Mesendoderm (in vitro differentiated cells): ENCODE results near the gene ZP4.
"Not testable (repeated sequence)": the region's sequence is repeated elsewhere in the genome, so short reads cannot be mapped to it uniquely, and the experiment has no call there.

Experiments
- DNase-seq: peaks from one replicate; pipeline ENCODE4 v3.0.0; 2013
- H2AK5ac ChIP-seq: 2 replicates; pipeline ENCODE4 v1.6.1; 2013; ENCODE audit warnings: low read length, inconsistent platforms
- H2BK120ac ChIP-seq: 2 replicates; pipeline ENCODE4 v1.6.1; 2013; ENCODE audit warnings: low read depth, mild to moderate bottlenecking, low read length, moderate library complexity, mixed read lengths
- H2BK15ac ChIP-seq: replicated peaks from 2 replicates; pipeline ENCODE4 v1.6.1; 2013; ENCODE audit warnings: low read depth, mild to moderate bottlenecking, moderate library complexity
- H2BK5ac ChIP-seq: 2 replicates; pipeline ENCODE4 v1.6.1; 2013; ENCODE audit warnings: low read length, inconsistent platforms
- H3K18ac ChIP-seq: 2 replicates; pipeline ENCODE4 v1.6.1; 2013; ENCODE audit warnings: mild to moderate bottlenecking, low read length, mixed read lengths
- H3K23ac ChIP-seq: one replicate; pipeline ENCODE4 v1.6.1; 2013; ENCODE audit warnings: low read length
- H3K27ac ChIP-seq: 2 replicates; pipeline ENCODE4 v1.5.1; 2013; ENCODE audit warnings: low read depth, mild to moderate bottlenecking, inconsistent platforms, low read length, moderate library complexity
- H3K27me3 ChIP-seq: 2 replicates; pipeline ENCODE4 v1.6.1; 2013; ENCODE audit warnings: low read length, control low read depth, mild to moderate bottlenecking, inconsistent platforms; ENCODE audit not compliant: insufficient read depth, poor library complexity
- H3K36me3 ChIP-seq: 2 replicates; pipeline ENCODE4 v1.6.1; 2013; ENCODE audit warnings: low read length, inconsistent platforms; ENCODE audit not compliant: control insufficient read depth, insufficient read depth
- H3K4ac ChIP-seq: one replicate; pipeline ENCODE4 v1.6.1; 2013; ENCODE audit warnings: low read depth, mild to moderate bottlenecking, low read length, moderate library complexity
- H3K4me1 ChIP-seq: 2 replicates; pipeline ENCODE4 v1.6.1; 2013; ENCODE audit warnings: low read depth, low read length, inconsistent platforms; ENCODE audit not compliant: control insufficient read depth
- H3K4me2 ChIP-seq: 2 replicates; pipeline ENCODE4 v1.6.1; 2013; ENCODE audit warnings: low read length
- H3K4me3 ChIP-seq: 2 replicates; pipeline ENCODE4 v1.5.1; 2013; ENCODE audit warnings: mild to moderate bottlenecking, low read length
- H3K56ac ChIP-seq: one replicate; pipeline ENCODE4 v1.6.1; 2013; ENCODE audit warnings: low read length
- H3K79me1 ChIP-seq: 2 replicates; pipeline ENCODE4 v1.6.1; 2013; ENCODE audit warnings: low read length, inconsistent platforms
- H3K79me2 ChIP-seq: 2 replicates; pipeline ENCODE4 v1.6.1; 2013; ENCODE audit warnings: mild to moderate bottlenecking, low read length; ENCODE audit not compliant: control insufficient read depth, insufficient read depth
- H3K9ac ChIP-seq: 2 replicates; pipeline ENCODE4 v1.6.1; 2013; ENCODE audit warnings: low read length, inconsistent platforms
- H4K5ac ChIP-seq: one replicate; pipeline ENCODE4 v1.6.1; 2013; ENCODE audit warnings: low read length
- H4K8ac ChIP-seq: one replicate; pipeline ENCODE4 v1.6.1; 2013; ENCODE audit warnings: low read depth, mild to moderate bottlenecking, control low read depth, low read length, moderate library complexity
- WGBS: extraction: QIAGEN DNeasy Blood & Tissue Kit; methylation state at CpG from one replicate; pipeline ENCODE4 v1.1.7; 2013; ENCODE audit warnings: low lambda C conversion rate, missing lambda C conversion rate; ENCODE audit not compliant: insufficient coverage; ENCODE audit errors: extremely low coverage; 5-methylcytosine and 5-hydroxymethylcytosine counted together

ZP4 gene

GRCh38 chr1:237843516-237843915 is 47.2 kb downstream of the ZP4 start:
- H3K27me3 ChIP-seq, H3K9ac ChIP-seq, H4K8ac ChIP-seq, DNase-seq, H3K36me3 ChIP-seq, H3K79me1 ChIP-seq, H2AK5ac ChIP-seq, H3K4ac ChIP-seq, H3K4me1 ChIP-seq, H4K5ac ChIP-seq, H3K4me2 ChIP-seq, H3K27ac ChIP-seq, H3K23ac ChIP-seq, H3K18ac ChIP-seq, H3K4me3 ChIP-seq, H2BK120ac ChIP-seq, H2BK15ac ChIP-seq, H3K56ac ChIP-seq, H2BK5ac ChIP-seq, H3K79me2 ChIP-seq: not testable (repeated sequence)
- no CpG with 5 or more reads among the region's 3 CpGs for WGBS

GRCh38 chr1:237841485-237841884 is 49.2 kb downstream of the ZP4 start:
- H3K9ac ChIP-seq, result no peak overlapping the region
- no peak overlapping the region for H3K4ac ChIP-seq

GRCh38 chr1:237838904-237839534 is 51.7 kb downstream of the ZP4 start:
- Histone ChIP-seq H3K4me2 (no peak overlapping the region), H4K8ac (no peak overlapping the region), H3K4me1 (no peaks in the 10 kb centered on the region), H3K79me2 (no peaks in the 10 kb centered on the region), H3K79me1 (no peaks in the 10 kb centered on the region), H2AK5ac (no peak overlapping the region), H3K9ac (no peak overlapping the region), H3K4me3 (no peak overlapping the region), H3K18ac (no peak overlapping the region), H3K27ac (no peak overlapping the region), H3K23ac (no peak overlapping the region), H3K56ac (no peak overlapping the region), H2BK120ac (no peak overlapping the region), H4K5ac (no peak overlapping the region), H3K27me3 (no peaks in the 10 kb centered on the region), H2BK5ac (no peak overlapping the region), H2BK15ac (no peak overlapping the region), H3K36me3 (no peaks in the 10 kb centered on the region), H3K4ac (no peak overlapping the region)
- DNase-seq, result no peak
- no CpG with 5 or more reads among the region's 6 CpGs for WGBS

More at GRCh38 chr1:237841485-237841884, 49.2 kb downstream of the ZP4 start:
- Histone ChIP-seq H2BK15ac (no peak overlapping the region), H3K23ac (no peak overlapping the region), H3K27ac (no peak overlapping the region), H2BK120ac (no peak overlapping the region), H3K18ac (no peak overlapping the region), H2BK5ac (no peak overlapping the region), H3K4me3 (no peak overlapping the region), H3K79me1 (no peaks in the 10 kb centered on the region), H3K27me3 (no peaks in the 10 kb centered on the region), H3K4me1 (no peaks in the 10 kb centered on the region), H4K8ac (no peak overlapping the region), H3K36me3 (no peaks in the 10 kb centered on the region), H3K4me2 (no peak overlapping the region), H2AK5ac (no peak overlapping the region), H3K56ac (no peak overlapping the region), H3K79me2 (no peaks in the 10 kb centered on the region), H4K5ac (no peak overlapping the region)
- WGBS, result no CpG with 5 or more reads among the region's 3 CpGs
- no peak for DNase-seq

GRCh38 chr1:237838320-237838719 is 52.4 kb downstream of the ZP4 start:
- no peak overlapping the region for H3K4me3 ChIP-seq
- H3K4me1 ChIP-seq, result no peaks in the 10 kb centered on the region
- no peaks in the 10 kb centered on the region for H3K36me3 ChIP-seq
- H2AK5ac ChIP-seq, result no peak overlapping the region
- no peak overlapping the region for H4K8ac ChIP-seq
- no CpG with 5 or more reads among the region's 3 CpGs for WGBS
- no peak overlapping the region for H2BK5ac ChIP-seq
- no peak overlapping the region for H3K18ac ChIP-seq
- no peaks in the 10 kb centered on the region for H3K79me2 ChIP-seq
- DNase-seq, result no peak
- H2BK15ac ChIP-seq, result no peak overlapping the region
- no peak overlapping the region for H2BK120ac ChIP-seq
- no peak overlapping the region for H3K4me2 ChIP-seq
- H3K27ac ChIP-seq, result no peak overlapping the region
- no peak overlapping the region for H3K23ac ChIP-seq
- H3K9ac ChIP-seq, result no peak overlapping the region
- no peak overlapping the region for H3K56ac ChIP-seq
- H3K4ac ChIP-seq, result no peak overlapping the region
- no peaks in the 10 kb centered on the region for H3K79me1 ChIP-seq
- no peaks in the 10 kb centered on the region for H3K27me3 ChIP-seq
- no peak overlapping the region for H4K5ac ChIP-seq

- Histone ChIP-seq H2BK15ac (no peak overlapping the region), H3K18ac (no peak overlapping the region), H3K27me3 (no peaks in the 10 kb centered on the region), H4K8ac (no peak overlapping the region), H3K4ac (no peak overlapping the region), H4K5ac (no peak overlapping the region), H3K4me1 (no peaks in the 10 kb centered on the region), H2AK5ac (no peak overlapping the region), H2BK5ac (no peak overlapping the region), H3K9ac (no peak overlapping the region), H3K36me3 (no peaks in the 10 kb centered on the region), H3K4me2 (no peak overlapping the region), H3K79me2 (no peaks in the 10 kb centered on the region), H3K23ac (no peak overlapping the region), H3K4me3 (no peak overlapping the region), H3K56ac (no peak overlapping the region), H3K27ac (no peak overlapping the region), H2BK120ac (no peak overlapping the region), H3K79me1 (no peaks in the 10 kb centered on the region)
- DNase-seq, result no peak
- WGBS, result no CpG with 5 or more reads among the region's 3 CpGs
Observed at GRCh38 chr1:237834461-237834860, 56.3 kb downstream of the ZP4 start.

- Histone ChIP-seq H3K23ac (no peak overlapping the region), H3K56ac (no peak overlapping the region), H2BK5ac (no peak overlapping the region), H3K9ac (no peak overlapping the region), H3K27ac (no peak overlapping the region), H3K4me1 (no peaks in the 10 kb centered on the region), H3K79me2 (no peaks in the 10 kb centered on the region), H3K4me3 (no peak overlapping the region), H4K5ac (no peak overlapping the region), H3K27me3 (no peaks in the 10 kb centered on the region), H4K8ac (no peak overlapping the region), H2BK15ac (no peak overlapping the region), H3K79me1 (no peaks in the 10 kb centered on the region), H3K18ac (no peak overlapping the region), H2BK120ac (no peak overlapping the region), H3K36me3 (no peaks in the 10 kb centered on the region), H2AK5ac (no peak overlapping the region), H3K4me2 (no peak overlapping the region), H3K4ac (no peak overlapping the region)
- WGBS, result no CpG with 5 or more reads among the region's 3 CpGs
- no peak for DNase-seq
Observed at GRCh38 chr1:237834048-237834447, 56.7 kb downstream of the ZP4 start.
